NCI-H82 treated with DMSO at 0.1 percent for 48 hours (cell line): ENCODE measurements around the gene SMAD5.

Experiments used
- DNase-seq: peaks from one replicate; lab custom pipeline; 2025; ENCODE audit not compliant: unreplicated experiment; lab: John Stamatoyannopoulos, UW

SMAD5 gene

GRCh38 chr5:136114414-136115125 is 18.1 kb upstream of the SMAD5 start:
- no peak for DNase-seq

DNA sequence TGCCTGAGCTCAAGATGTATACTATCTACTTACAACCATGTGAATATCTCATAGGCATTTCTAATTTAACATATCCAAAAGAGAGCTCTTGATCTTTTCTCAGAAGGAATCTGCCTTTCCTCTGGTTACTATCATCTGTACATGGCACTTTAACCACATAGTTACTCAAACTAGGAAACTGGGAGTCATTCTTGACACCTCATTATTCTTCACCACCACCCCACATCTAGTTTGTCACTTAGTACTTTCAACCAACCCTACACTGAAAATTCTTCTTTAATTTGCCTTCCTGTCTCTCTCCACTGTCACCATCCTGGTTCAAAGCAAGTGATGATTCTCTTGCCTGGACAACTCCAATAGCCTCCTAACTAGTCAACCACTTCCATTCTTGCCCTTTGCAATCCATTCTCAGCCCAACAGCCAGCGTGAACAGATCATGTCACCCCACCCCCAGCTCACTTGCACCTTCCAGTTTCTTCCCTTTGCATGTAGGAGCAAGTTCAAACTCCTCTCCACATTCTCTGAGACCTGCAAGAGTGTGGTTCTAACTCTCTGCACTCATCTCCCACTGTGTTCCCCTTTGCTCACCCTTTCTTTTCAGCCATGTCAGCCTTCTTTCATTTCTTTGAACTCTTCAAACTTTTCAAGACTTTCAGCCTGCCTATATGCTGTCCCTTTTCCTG is 17.3 kb upstream of the SMAD5 start:
- no peak for DNase-seq

- DNase-seq, result no peak
Observed at GRCh38 chr5:136120529-136120928, 12.1 kb upstream of the SMAD5 start.

DNA sequence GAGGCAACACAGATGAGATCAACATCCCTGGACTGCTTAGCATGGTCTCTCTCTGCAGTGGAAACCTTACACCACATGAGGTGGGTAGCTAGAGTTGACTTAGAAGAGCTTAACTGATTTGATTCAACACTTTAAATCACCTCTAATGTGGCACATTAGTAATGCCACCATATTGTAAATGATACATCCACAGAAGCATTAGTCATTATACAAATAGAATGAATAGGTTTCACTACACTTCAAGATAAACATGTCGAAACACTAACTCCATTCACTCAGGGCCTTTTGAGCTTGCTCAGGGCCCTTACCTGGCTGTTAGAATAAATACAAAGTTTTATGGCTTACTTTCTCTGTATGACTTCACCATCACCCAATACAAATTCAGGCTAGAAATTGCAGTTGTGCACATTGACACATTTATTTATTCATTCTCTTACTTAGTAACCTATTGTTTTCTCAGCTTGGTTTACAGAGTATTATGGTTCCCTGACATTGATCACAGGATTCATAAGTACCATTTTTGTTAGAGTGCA is 9.3 kb upstream of the SMAD5 start:
- DNase-seq, result no peak

DNA sequence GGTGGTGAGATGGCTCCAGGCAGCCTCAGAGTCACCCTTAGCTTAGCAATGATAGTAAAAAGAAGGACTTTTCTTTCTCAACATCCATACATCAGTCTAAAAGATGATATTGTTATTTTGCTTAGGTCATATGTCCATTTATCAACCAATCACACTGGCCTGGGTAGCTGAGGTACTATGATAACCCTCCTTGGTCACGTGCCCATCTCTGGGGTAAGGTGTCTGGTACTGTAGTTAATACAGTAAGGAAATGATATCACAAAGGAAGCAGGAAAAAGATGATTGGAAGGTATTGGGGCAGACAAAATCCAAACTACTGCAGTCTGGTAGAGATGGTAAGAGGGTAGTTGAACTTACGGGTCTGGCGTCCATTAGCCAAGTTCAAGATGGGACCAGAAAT is 5.1 kb upstream of the SMAD5 start:
- no peak for DNase-seq

GRCh38 chr5:136128481-136128880 is 4.2 kb upstream of the SMAD5 start:
- peak; percentile 90 for DNase-seq

DNA sequence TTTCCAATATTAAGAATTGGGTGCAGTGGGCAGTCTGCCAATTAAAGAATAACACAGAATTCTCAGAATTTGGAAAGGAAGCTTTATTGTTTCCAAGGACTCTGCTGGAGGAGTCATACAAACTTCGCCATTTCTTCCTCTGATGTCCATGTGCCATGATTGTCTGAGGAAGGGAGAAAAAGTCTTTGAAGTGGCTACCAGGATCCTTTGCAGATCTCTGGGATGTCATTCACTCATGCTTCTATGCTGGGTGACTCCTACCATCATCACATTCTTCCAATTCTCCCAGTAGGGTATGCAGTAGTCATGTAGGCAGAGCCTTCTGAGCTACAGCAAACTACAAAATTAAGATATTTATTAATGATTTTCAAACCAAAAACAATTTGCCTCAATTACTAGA is 3.2 kb upstream of the SMAD5 start:
- no peak for DNase-seq

DNA sequence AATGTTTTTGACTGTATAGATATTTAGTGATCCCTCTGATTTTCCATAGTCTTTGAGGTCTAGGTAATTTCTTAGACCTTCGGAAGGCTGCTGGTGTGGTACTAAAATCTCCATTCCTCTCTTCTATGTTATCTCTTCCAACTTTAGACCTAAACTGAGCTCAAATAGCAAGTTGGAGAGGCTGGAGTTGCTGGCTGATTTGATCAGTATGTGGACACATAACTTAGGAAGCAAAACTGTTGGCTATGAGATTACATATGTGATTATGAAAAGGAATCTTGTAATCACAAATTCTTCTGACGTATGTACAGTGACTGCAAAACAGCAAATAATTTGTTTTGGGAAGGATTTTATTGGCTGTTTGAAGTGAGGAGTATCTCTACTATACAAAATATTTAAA is 2.1 kb upstream of the SMAD5 start:
- no peak for DNase-seq

DNA sequence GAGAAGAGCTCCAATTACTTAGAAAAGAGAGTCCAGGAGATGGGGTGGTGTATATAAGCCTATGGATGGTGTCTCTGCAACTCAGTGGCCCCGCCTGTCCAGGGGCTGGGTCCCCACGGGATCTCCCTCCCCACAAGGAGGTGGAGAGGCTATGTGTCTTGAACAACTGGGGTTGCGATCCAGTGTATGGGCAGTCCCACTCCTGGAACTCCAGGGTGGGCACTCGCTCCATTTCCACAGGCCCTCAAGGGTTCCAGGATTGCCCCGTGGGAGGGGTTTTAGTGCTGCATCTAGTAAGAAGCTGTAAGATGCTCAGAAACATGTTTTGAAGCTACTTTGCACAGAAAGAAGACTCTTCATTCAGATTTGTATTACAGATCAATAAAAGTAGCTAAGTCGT is 558 bp upstream of the SMAD5 start:
- DNase-seq, result no peak

- peak; percentile 26 for DNase-seq
Observed at GRCh38 chr5:136133222-136133921, 727 bp downstream of the SMAD5 start.

DNA sequence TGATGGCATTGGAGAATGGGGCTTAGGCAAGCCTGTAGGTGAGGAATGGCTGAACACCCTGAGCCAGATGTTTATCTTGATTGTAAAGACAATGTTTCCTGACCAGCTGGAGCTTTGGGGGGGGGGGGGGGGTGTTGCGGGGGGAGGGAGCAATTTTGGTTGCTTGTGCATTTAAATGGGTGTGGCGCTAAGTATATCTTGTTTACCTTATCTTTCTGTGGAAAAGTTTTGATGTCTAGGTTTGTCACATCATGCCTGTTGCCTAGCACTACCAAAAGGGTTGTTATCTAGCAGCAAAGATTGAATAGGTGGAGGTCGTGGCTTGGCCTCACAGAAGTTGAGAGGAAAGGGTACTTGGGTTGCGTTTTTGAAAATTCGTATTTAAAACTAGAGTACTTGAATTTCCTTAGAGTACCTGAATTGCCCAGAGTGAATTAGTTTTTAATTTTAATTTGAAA is 1.3 kb downstream of the SMAD5 start:
- DNase-seq, result no peak

DNA sequence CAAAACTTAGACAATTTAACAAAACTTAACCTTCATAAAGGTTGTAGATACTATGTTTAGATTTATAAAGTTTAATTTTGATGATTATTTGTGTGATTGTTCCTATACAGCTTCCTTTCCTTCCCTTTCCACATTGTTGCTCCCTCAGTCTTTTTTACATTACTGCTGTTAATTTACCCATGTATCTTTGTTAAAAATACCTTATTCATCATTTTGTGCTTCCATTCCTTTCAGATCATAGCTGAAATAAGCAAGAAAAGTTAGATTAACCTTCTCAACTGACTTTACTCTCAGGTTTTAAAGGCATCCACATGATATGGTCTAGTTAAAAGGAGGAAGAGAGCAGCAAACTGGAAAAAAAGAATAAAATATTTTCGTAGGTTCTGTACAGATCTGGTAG is 2.0 kb downstream of the SMAD5 start:
- no peak for DNase-seq

GRCh38 chr5:136135536-136135935 is 2.9 kb downstream of the SMAD5 start:
- no peak for DNase-seq

GRCh38 chr5:136137497-136138220 is 5.0 kb downstream of the SMAD5 start:
- DNase-seq, result peak; percentile 43

DNA sequence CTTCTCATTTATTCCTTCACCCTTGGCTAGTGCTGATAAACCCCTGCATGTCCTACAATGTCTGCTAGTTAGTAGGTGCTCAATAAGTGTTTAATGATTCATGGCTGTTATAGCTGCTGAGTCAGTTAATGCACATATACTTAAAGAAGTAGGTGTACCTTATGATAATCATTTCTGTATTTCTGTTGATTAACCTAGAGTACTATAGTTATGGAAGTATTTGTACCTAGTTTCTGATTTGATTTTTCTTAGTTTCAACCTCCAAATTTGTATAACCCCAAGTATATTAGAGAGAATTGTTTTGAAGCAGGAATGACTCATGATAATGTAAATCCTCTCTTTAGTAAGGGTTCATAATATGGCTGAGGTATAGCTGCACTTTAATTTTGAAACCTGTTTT is 8.9 kb downstream of the SMAD5 start:
- DNase-seq, result no peak

DNA sequence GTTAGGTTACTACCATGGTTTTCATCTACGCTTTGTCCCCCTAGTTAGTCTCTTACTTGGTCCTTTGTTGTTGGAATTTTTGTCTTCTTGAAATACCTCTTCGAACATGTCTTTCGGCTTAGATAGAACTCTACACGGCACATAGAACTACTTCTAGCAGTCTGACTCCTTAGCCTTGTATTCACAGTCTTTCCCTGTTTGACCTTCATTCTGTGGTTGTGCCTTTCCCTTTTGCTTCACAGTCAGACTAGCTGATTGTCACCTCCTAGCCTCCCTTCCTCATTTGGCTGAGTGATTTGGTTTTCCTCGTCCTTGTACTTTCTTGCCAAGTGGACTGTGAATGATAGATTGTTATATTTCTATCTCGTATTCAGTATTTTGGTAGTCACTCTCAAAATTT is 10.7 kb downstream of the SMAD5 start:
- DNase-seq, result no peak

DNA sequence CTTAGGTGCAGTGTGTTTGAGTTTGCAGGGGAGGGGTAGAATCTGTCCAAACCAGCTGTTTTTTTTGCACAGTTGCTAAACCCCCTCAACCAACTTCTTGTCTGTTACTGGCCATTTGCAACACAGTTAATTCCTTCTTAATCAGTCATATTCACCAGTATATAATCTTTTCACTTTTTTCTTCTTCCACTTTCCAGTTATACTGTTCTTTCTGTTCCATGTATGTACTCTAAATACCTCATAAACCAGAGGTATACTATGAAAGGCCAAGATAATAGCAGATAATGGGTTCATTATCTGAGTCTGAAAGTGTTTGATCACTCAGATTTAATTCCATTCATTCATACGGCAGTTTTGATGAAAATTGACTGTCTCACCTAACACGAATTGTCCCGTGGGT is 11.1 kb downstream of the SMAD5 start:
- no peak for DNase-seq

DNA sequence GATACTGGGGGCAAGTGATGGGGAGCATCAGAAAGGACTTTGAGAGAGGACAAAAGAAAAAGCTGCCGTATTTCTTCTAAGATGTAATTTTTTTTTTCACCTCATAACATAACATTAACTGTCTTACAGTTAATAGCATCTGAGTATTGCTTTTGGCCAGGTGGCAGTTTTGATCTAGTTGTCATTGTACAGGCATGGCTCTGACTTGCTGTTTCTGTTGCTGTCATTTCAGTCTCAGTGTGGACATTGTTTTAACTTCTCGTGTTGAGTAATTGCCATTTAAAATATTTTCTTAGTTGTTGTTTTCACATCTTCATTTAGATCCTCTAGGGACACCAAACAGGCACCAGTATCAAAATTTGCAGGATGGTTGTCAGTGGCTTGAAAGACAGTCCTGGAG is 12.4 kb downstream of the SMAD5 start:
- no peak for DNase-seq

DNA sequence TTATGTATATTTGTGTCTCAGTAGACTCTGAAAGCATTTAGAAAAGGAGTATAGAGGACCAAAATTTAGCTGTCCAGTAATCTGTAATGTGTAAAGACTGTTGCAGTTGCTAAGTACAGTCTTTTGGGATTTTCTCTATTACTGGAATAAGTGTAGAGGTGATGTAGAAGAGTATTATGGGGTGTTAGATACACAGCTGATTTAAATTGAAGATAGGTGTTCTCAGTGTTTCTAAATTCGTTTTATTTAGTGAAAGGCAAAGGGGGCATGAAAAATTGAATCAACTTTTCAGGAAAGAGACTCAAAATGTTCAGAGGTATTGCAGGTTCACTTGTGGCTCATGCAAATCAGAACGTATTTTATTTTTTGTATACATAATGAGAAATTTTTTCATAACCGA is 13.6 kb downstream of the SMAD5 start:
- DNase-seq, result no peak

GRCh38 chr5:136147632-136148031 is 15.0 kb downstream of the SMAD5 start:
- no peak for DNase-seq

GRCh38 chr5:136149891-136150290 is 17.2 kb downstream of the SMAD5 start:
- no peak for DNase-seq
